Measurements from ENCODE around the gene SLC38A8.

DNA sequence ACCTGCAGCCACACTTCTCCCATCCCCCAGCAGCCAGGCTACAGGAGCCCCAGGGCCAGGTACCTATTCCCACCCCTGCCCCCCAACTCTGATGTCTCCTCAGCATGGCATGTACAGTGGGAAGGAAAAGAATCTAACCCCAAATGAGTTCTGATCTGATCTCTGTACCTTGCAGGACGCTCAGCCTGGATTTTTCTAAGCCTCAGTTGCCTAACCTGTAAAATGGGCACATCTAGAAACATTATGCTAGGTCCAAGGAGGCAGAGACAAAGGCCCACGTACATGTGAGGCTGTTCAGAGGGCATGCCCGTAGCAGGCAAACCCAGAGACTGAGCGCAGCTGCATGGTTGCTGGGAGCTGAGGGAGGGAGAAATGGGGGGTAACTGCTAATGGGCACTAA lies 35.1 kb downstream of the SLC38A8 start:
- TF ChIP-seq, protein P1, sequence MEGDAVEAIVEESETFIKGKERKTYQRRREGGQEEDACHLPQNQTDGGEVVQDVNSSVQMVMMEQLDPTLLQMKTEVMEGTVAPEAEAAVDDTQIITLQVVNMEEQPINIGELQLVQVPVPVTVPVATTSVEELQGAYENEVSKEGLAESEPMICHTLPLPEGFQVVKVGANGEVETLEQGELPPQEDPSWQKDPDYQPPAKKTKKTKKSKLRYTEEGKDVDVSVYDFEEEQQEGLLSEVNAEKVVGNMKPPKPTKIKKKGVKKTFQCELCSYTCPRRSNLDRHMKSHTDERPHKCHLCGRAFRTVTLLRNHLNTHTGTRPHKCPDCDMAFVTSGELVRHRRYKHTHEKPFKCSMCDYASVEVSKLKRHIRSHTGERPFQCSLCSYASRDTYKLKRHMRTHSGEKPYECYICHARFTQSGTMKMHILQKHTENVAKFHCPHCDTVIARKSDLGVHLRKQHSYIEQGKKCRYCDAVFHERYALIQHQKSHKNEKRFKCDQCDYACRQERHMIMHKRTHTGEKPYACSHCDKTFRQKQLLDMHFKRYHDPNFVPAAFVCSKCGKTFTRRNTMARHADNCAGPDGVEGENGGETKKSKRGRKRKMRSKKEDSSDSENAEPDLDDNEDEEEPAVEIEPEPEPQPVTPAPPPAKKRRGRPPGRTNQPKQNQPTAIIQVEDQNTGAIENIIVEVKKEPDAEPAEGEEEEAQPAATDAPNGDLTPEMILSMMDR (IDR thresholded peaks at IDR 0.05), result no peak
- TF ChIP-seq EZH2 (IDR thresholded peaks at IDR 0.05; ENCODE audit: borderline replicate concordance, insufficient read depth, low read depth, low read length, poor library complexity, severe bottlenecking), result no peak
